Activated CD8-positive, alpha-beta memory T cell treated with anti-CD3 and anti-CD28 coated beads, Interleukin-2, amount 50 U/mL, for 1 hour (primary cell): Measurements from ENCODE around the gene LONRF2.

Experiments
- DNase-seq: peaks from one replicate; pipeline ENCODE4 v3.0.0-alpha.2; 2020; ENCODE audit errors: extremely low read depth

LONRF2 gene

GRCh38 chr2:100237163-100237562, 85.1 kb downstream of the LONRF2 start:
- no peak for DNase-seq

DNA sequence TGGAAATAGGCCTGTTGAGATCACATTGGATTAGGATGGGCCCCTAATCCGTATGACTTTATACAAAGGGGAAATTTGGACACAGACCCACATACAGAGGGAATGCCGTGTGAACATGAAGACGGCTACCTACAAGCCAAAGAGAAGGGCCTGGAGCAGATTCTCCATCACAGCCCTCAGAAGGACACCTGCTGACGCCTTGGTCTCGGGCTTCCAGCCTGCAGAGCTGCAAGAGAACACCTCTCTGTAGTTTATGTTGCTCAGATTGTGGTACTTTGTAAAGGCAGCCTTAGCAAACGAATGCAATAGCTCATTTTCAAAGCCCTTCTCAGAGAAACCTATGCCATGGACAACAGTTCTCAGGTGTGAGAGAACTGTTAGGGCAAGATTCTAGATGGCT, 86.1 kb downstream of the LONRF2 start:
- no peak for DNase-seq

DNA sequence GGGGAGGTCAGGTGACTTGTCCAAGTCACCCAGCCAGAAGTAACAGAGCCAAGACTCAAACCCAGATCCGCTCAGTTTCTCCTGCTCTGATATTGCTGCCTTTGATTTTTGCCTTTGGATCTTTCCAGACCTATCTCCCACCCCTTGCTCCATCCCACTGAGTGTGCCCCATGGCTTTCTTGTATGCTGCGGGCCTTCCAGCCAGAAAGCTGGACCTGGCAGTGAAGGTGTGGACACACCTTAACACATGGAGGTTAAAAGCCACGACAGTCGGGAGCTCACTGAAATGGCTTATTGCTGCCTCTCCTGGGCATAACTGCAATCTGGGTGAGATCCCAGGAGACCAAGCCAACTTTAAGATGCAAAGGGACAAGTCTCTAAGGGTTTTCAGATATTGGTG, 86.7 kb downstream of the LONRF2 start:
- no peak for DNase-seq

- DNase-seq, result peak; percentile 7
Measured at GRCh38 chr2:100235098-100235497, 87.2 kb downstream of the LONRF2 start.

GRCh38 chr2:100234141-100234540, 88.2 kb downstream of the LONRF2 start:
- no peak for DNase-seq

DNA sequence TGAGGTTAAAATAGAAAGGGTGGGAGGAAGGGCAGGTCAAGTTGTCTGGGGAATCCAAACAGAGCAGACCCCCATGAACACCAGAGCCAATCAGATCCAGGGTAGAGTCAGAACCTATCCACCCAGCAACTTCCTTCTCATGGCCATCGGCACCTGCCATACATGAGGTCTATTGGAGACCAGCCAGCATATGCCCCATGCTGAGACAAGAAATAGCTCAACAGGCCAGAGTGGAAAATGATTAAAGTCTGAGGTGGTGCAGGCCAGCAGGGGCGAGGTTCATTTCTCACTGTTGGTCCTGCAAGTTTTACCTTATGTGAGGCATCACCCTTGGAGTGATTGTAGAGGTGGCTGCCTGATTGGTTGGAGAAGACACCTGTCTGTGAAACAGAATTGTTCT, 89.2 kb downstream of the LONRF2 start:
- DNase-seq, result no peak

DNA sequence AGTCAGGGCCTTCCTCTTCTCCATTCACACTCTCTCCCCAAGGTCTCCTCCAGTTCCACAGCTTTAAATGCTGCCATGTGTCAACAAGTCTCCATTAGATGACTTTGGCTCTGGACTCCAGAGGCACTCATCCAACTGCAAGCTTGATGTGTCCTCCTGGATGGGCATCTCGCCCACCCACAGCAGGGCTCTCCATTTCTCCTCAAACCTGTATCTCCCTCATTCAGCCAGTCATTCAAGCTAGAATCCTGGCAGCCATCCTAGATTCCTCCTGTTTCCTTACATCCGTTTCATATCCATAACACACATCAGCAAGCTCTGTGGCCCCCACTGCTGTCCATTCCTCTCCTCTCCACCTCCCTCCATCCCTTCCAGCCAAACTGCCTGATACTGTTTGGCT, 91.5 kb downstream of the LONRF2 start:
- no peak for DNase-seq

DNA sequence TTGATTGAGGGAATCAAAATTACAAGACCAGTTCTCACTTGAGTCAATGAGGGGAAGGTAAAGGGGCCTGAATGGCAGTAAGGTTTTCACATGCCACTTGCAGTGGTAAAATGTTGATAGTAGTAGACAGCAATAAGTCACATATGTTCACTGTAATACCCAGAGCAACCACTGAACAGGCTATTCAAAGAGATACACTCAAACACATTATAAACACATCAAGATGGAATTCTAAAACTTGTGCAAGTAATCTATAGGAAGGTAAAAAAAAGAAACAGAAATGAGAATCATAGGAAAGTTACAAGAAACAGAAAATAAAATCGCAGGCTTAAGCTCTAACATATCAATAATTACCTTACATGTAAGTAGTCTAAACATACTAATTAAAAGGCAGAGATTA, 93.3 kb downstream of the LONRF2 start:
- DNase-seq, result no peak

DNA sequence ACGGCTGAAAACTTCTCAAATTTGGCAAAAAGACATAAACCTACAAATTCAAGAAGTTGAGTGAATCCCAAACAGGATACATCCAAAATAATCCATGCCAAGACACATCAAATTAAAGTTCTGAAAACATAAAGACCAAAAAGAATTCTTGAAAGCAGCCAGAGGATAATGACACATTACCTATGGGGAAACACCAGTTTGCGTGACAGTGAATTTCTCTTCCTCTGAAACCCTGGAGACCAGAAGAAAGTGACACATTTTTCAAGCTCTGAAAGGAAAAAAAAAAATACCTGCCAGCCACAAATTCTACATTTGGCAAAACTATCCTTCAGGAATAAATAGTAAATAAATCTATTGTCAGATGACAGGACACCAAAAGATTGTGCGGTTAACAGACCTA, 93.9 kb downstream of the LONRF2 start:
- DNase-seq, result no peak

- no peak for DNase-seq
Measured at GRCh38 chr2:100224988-100225710, 97.2 kb downstream of the LONRF2 start.

- no peak for DNase-seq
Measured at GRCh38 chr2:100223502-100223901, 98.8 kb downstream of the LONRF2 start.
